ENCODE measurements around the gene PARVB.

GRCh38 chr22:44098966-44099530 lies 74.9 kb downstream of the PARVB start:
- TF ChIP-seq CTCF (optimal IDR thresholded peaks at IDR 0.05 in 1 of 3, IDR thresholded peaks at IDR 0.05 in 1 of 3, conservative IDR thresholded peaks at IDR 0.05 in 1 of 3; ENCODE audit: extremely low read depth in 1 of 3, insufficient read depth in 2 of 3, low read length in 3 of 3), result no peak
- TF ChIP-seq EZH2 (IDR thresholded peaks at IDR 0.05; ENCODE audit: low read length), result no peak
